Measurements from ENCODE around the gene SHISA3. TPM values are rescaled to one million over a fixed set of nuclear protein-coding genes. Genes with fewer than 3 reads are reported as not detected.
"Not testable (repeated sequence)": the region's sequence is repeated elsewhere in the genome, so short reads cannot be mapped to it uniquely, and the experiment has no call there.

SHISA3 gene
- total RNA-seq, 1 donor from 2014 or later = 3.0 TPM

DNA sequence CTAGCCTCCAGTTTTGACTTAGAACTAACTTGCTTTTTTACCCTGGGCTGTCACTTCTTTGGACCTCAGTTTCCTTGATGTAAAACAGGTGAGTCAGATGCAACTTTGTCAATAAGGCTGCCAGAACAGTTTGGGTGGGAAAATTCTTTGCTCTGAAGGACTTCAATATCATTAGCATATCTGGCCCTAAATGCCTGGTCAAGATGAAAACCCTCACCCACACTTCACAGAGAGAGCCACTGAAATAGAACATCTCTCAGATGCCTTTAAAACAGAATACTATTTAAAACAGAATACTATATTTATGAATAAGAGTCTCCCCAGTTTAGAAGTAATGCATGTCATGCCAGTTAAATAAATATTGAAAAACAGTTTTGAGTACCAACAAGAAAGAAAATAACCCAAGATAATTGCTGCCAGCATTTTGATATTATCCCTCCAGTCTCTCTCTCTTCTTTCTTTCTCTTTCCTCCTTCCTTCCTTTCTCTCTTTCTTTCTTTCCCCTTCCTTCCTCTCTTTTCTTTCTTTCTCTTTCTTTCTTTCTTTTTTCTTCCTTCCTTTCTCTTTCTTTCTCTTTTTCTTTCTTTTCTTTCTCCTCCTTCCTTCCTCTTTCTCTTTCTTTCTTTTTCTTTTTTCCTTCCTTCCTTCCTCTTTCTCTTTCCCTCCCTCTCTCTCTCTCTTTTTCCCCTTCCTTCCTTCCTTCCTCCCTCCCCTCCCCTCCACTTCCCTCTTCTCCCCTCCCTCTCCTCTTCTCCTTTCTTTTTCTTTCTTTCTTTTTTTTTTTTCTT lies 32.8 kb upstream of the SHISA3 start:
- no peak overlapping the region for H3K27ac Mint-ChIP-seq
- H3K9me3 Mint-ChIP-seq = no peaks in the 10 kb centered on the region
- no peak overlapping the region for H3K4me3 Mint-ChIP-seq
- no peaks in the 10 kb centered on the region for H3K36me3 Mint-ChIP-seq
- no peak for DNase-seq (ENCODE audit: extremely low spot score, unreplicated experiment)
- TF ChIP-seq, protein P1, sequence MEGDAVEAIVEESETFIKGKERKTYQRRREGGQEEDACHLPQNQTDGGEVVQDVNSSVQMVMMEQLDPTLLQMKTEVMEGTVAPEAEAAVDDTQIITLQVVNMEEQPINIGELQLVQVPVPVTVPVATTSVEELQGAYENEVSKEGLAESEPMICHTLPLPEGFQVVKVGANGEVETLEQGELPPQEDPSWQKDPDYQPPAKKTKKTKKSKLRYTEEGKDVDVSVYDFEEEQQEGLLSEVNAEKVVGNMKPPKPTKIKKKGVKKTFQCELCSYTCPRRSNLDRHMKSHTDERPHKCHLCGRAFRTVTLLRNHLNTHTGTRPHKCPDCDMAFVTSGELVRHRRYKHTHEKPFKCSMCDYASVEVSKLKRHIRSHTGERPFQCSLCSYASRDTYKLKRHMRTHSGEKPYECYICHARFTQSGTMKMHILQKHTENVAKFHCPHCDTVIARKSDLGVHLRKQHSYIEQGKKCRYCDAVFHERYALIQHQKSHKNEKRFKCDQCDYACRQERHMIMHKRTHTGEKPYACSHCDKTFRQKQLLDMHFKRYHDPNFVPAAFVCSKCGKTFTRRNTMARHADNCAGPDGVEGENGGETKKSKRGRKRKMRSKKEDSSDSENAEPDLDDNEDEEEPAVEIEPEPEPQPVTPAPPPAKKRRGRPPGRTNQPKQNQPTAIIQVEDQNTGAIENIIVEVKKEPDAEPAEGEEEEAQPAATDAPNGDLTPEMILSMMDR (conservative IDR thresholded peaks at IDR 0.05) = no peak
- no peaks in the 10 kb centered on the region for H3K4me1 Mint-ChIP-seq (ENCODE audit: unreplicated experiment)
- H3K27me3 Mint-ChIP-seq = peaks cover 22% of the 10 kb centered on the region

DNA sequence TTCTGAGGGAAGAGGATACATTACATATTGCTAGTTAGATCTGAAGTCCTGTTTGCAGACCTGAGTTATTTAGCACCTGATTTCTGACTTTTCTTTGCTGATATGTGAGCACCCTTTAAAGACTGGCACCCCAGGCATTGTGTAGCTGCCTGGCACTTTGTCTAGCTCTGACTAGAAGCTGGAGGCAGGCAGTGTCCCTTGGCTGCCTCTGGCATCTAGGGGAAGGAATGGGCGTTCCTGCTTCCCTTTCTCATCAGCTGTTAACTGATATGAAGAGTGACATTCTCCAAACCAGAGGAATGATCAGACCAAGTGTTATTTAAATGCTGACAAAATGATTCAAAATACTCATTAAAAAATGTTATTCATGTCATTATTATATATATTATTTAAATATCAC lies 30.3 kb upstream of the SHISA3 start:
- Mint-ChIP-seq H3K36me3 (no peaks in the 10 kb centered on the region), H3K4me1 (ENCODE audit: unreplicated experiment) (peaks cover 4% of the 10 kb centered on the region), H3K9me3 (no peaks in the 10 kb centered on the region), H3K27me3 (peaks cover 10% of the 10 kb centered on the region), H3K4me3 (no peak overlapping the region), H3K27ac (no peak overlapping the region)
- TF ChIP-seq, protein P1 (conservative IDR thresholded peaks at IDR 0.05) = no peak
- no peak for DNase-seq (ENCODE audit: extremely low spot score, unreplicated experiment)

DNA sequence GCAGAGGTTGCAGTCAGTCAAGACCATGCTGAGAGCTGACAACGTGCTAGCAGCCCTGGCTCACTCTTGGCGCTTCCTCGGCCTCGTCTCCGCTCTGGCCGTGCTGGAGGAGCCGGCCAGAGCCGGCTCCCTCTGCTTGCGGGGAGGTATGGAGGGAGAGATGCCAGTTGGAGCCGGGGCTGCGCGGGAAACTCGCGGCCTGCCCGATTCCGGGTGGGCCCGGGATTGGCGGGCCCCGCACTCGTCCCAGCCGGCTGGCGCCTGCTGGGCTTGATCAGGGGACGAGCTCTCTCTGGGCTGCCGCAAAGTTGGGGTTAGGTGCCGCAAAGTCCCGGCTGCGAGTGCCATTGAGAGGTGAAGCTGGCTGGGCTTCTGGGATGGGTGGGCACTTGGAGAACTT lies 27.8 kb upstream of the SHISA3 start:
- Mint-ChIP-seq H3K4me1 (ENCODE audit: unreplicated experiment) (peaks cover 4% of the 10 kb centered on the region), H3K9me3 (no peaks in the 10 kb centered on the region), H3K27me3 (peaks cover 2% of the 10 kb centered on the region), H3K36me3 (no peaks in the 10 kb centered on the region), H3K27ac (no peak overlapping the region), H3K4me3 (no peak overlapping the region)
- no peak for DNase-seq (ENCODE audit: extremely low spot score, unreplicated experiment)
- TF ChIP-seq, protein P1 (conservative IDR thresholded peaks at IDR 0.05) = no peak

DNA sequence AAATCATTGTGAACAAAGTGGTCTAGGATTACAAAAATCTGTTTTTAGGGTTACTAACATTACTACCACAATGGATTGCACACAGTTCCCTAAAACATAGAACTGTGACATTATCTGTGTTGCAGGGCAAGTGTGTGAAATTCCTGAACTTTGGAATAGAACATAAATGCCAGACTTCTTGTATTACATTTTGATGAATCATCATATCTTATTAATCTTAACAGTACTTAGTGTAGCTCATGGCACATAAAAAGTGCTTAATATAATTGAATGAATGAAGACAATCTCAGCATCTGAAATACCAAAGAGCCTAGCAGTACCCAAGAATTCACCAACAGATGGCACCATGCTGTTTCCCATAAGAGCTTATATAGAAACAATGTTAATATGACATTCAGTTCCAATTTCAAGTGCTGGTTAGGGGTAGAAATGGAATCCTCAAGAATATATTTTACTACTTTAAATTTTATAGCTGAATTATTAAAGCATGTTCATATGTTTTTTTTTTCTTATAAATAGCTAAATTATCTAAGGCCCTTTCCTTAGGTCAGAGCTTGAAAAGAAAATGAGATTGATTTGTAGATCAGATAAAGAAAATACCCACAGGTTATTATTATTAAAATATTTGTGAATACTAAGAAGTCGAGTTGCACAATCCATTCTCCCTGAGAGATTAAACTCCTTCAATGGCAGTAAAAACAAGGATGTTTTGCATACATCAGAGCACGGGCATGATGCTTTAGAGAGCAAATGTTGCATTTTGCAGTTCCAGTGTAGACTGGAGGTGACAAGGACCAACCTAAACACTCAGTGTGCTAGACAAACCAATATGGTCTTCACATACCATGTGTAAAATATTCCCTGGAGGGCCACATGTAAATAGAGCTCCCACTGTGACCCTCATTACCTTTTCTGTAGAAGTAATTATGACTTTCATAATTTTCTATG lies 25.7 kb upstream of the SHISA3 start:
- TF ChIP-seq, protein P1 (conservative IDR thresholded peaks at IDR 0.05) = peak; percentile 78
- DNase-seq (ENCODE audit: extremely low spot score, unreplicated experiment) = no peak
- H3K27me3 Mint-ChIP-seq = peaks cover 7% of the 10 kb centered on the region

DNA sequence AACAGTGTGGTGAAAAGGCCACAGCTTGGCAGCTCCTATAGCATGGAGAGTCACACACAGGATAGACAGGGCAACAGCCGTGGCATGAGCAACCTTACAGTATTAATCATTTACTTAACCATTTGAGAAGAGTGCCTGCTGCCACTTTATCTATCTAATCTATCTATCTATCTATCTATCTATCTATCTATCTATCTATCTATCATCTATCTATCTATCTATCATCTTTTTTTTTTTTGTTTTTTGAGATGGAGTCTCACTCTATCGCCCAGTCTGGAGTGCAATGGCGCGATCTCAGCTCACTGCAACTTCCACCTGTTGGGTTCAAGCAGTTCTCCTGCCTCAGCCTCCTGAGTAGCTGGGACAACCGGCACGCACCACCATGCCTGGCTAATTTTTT lies 25.0 kb upstream of the SHISA3 start:
- H3K4me3 Mint-ChIP-seq; H3K36me3 Mint-ChIP-seq; H3K9me3 Mint-ChIP-seq; H3K4me1 Mint-ChIP-seq (ENCODE audit: unreplicated experiment); DNase-seq (ENCODE audit: extremely low spot score, unreplicated experiment); H3K27me3 Mint-ChIP-seq; H3K27ac Mint-ChIP-seq: not testable (repeated sequence)

More for the DNA sequence above, 25.7 kb upstream of the SHISA3 start:
- Mint-ChIP-seq H3K9me3 (no peaks in the 10 kb centered on the region), H3K4me1 (ENCODE audit: unreplicated experiment) (peaks cover 4% of the 10 kb centered on the region), H3K4me3 (no peak overlapping the region), H3K36me3 (no peaks in the 10 kb centered on the region), H3K27ac (no peak overlapping the region)

DNA sequence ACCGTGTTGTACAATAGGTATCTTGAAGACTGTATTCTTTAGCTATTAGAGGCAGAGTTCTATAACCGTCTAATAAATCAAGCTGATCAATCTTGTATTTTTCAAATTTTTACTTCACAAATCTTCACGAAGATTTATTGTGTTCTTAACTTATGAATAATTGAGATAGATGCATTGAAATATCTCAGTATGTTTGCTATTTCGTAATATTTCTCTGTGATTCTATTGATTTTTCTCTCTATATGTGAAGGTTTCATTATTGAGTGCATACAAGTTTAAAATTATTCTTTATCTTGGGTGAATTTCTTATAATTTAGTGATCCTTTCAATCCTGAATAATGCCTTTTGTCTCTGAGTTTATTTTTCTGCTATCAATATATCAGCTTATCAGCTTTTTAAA lies 19.8 kb upstream of the SHISA3 start:
- Mint-ChIP-seq H3K36me3 (no peaks in the 10 kb centered on the region), H3K4me3 (no peak overlapping the region), H3K9me3 (no peaks in the 10 kb centered on the region), H3K27me3 (peaks cover 15% of the 10 kb centered on the region), H3K27ac (no peak overlapping the region), H3K4me1 (ENCODE audit: unreplicated experiment) (no peaks in the 10 kb centered on the region)
- DNase-seq (ENCODE audit: extremely low spot score, unreplicated experiment) = no peak
- TF ChIP-seq, protein P1 (conservative IDR thresholded peaks at IDR 0.05) = no peak

Data from type B pancreatic cell (in vitro differentiated cells).